ENCODE data around the gene TCEA2.

DNA sequence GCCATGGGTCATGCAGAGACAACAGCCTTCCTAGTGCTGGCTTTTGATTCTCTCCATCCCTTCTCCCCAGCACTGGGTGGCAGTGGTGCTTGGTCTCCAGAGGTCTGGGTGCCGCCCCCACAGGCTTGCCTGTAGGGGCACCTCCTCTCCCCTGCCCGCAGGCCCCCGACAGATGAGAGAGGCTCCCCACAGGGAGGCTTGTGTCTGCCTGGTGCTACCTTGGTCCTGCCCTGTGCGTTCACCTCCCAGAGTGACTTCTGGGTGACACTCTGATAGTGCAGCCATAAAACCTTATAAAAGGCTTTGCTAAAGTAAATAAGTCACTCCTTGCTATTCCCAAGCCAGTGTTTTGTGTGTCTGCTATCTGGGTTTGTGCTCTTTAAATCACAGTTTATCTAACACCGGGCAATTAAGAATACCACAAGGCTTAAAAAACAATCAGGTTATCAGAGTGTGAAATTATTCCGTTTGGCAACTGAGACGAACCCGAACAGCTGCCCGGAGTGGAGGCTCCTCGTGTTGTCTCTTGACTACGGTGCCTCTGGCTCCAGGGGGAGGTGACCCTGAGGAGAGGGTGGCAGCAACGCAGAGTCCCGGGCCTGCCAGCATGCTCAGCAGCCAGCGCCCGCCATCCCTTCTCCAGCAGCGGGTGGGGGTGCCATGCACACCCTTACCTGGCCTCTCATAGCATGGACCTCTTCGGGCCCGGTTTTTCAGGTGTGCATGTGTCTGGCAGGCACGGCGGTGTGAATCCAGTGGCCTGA lies 32.4 kb upstream of the TCEA2 start:
- TF ChIP-seq YY1 (IDR thresholded peaks at IDR 0.05; ENCODE audit: insufficient read depth, insufficient read length) (no peak), ZNF274 (IDR thresholded peaks at IDR 0.05; ENCODE audit: low read depth, low read length) (no peak), SUZ12 (IDR thresholded peaks at IDR 0.05; ENCODE audit: extremely low read depth, insufficient read depth, insufficient read length) (no peak)

Data from NT2/D1 (cell line).